ENCODE measurements around the gene FSHR. TPM values are rescaled to one million over a fixed set of nuclear protein-coding genes. Genes with fewer than 3 reads are reported as not detected.

Gene FSHR
- total and polyA plus RNA-seq, 12 donors: 0.06 to 0.42 TPM; not detected in 10

GRCh38 chr2:48944956-48945355, 209.4 kb downstream of the FSHR start:
- no peaks in the 10 kb centered on the region for H3K4me1 ChIP-seq (replicated peaks in 1 of 2)
- TF ChIP-seq POLR2A (IDR thresholded peaks at IDR 0.05) (no peak), CTCF (IDR thresholded peaks at IDR 0.05) (no peak)
- no peak overlapping the region for H3K4me3 ChIP-seq
- intact Hi-C loops (cut with DNase I): no loop called here
- DNase-seq: no peak
- WGBS, 4 donors: 35 to 89% (median 60%) methylated on average over 1 of the region's 1 CpG
- no peaks in the 10 kb centered on the region for H3K27me3 ChIP-seq
- no peaks in the 10 kb centered on the region for H3K36me3 ChIP-seq (replicated peaks in 1 of 2)
- no peak overlapping the region for H3K27ac ChIP-seq
- no peaks in the 10 kb centered on the region for H3K9me3 ChIP-seq (replicated peaks in 1 of 3)

- H3K36me3 ChIP-seq (replicated peaks in 1 of 2): no peaks in the 10 kb centered on the region
- no peak overlapping the region for H3K27ac ChIP-seq
- H3K27me3 ChIP-seq: no peaks in the 10 kb centered on the region
- TF ChIP-seq POLR2A (IDR thresholded peaks at IDR 0.05) (no peak), CTCF (IDR thresholded peaks at IDR 0.05) (no peak)
- H3K9me3 ChIP-seq (replicated peaks in 1 of 3): no peaks in the 10 kb centered on the region
- no peak for DNase-seq
- H3K4me1 ChIP-seq (replicated peaks in 1 of 2): no peaks in the 10 kb centered on the region
- intact Hi-C loops (cut with DNase I): no loop called here
- 48 to 61% (median 54%) methylated on average over 3 of the region's 3 CpGs for WGBS, 4 donors
- no peak overlapping the region for H3K4me3 ChIP-seq
Observed at GRCh38 chr2:48943436-48943835, 210.9 kb downstream of the FSHR start.

- Histone ChIP-seq H3K27ac (no peak overlapping the region), H3K4me3 (no peak overlapping the region), H3K9me3 (replicated peaks in 1 of 3) (no peaks in the 10 kb centered on the region), H3K36me3 (replicated peaks in 1 of 2) (no peaks in the 10 kb centered on the region), H3K4me1 (replicated peaks in 1 of 2) (no peaks in the 10 kb centered on the region), H3K27me3 (no peaks in the 10 kb centered on the region)
- TF ChIP-seq CTCF (IDR thresholded peaks at IDR 0.05): no peak
- intact Hi-C loops (cut with DNase I): no loop called here
- DNase-seq: no peak
- WGBS, 4 donors: 47 to 63% (median 58%) methylated on average over 1 of the region's 1 CpG
Observed at GRCh38 chr2:48941908-48942307, 212.4 kb downstream of the FSHR start.

- intact Hi-C loops (cut with DNase I): no loop called here
- TF ChIP-seq CTCF (IDR thresholded peaks at IDR 0.05) (no peak), POLR2A (IDR thresholded peaks at IDR 0.05) (no peak)
- H3K4me3 ChIP-seq: no peak overlapping the region
- H3K27me3 ChIP-seq: no peaks in the 10 kb centered on the region
- H3K4me1 ChIP-seq (replicated peaks in 1 of 2): no peaks in the 10 kb centered on the region
- no peaks in the 10 kb centered on the region for H3K9me3 ChIP-seq (replicated peaks in 1 of 3)
- 74 to 78% (median 77%) methylated on average over 3 of the region's 3 CpGs for WGBS, 4 donors
- DNase-seq: no peak
- no peak overlapping the region for H3K27ac ChIP-seq
- no peaks in the 10 kb centered on the region for H3K36me3 ChIP-seq (replicated peaks in 1 of 2)
Observed at GRCh38 chr2:48941456-48941855, 212.9 kb downstream of the FSHR start.

All from adrenal gland (tissue), 12 donors.